Ishikawa (cell line): ENCODE results near the gene OLAH.

ENCODE experiments used
- CEBPB ChIP-seq: IDR thresholded peaks from 2 replicates; pipeline ENCODE4 v1.6.1; 2012
- CREB1 ChIP-seq: IDR thresholded peaks from 2 replicates; pipeline ENCODE4 v1.6.1; 2012; ENCODE audit warnings: low read depth
- EGR1 ChIP-seq: IDR thresholded peaks from 2 replicates; pipeline ENCODE4 v1.6.1; 2012
- EP300 ChIP-seq: IDR thresholded peaks from 2 replicates; pipeline ENCODE4 v1.6.1; 2012; ENCODE audit warnings: borderline replicate concordance
- FOXM1 ChIP-seq: IDR thresholded peaks from 2 replicates; pipeline ENCODE4 v1.6.1; 2012; ENCODE audit warnings: low read depth, borderline replicate concordance
- MAX ChIP-seq: IDR thresholded peaks from 2 replicates; pipeline ENCODE4 v1.6.1; 2012
- NFIC ChIP-seq: IDR thresholded peaks from 2 replicates; pipeline ENCODE4 v1.6.1; 2012
- RAD21 ChIP-seq: IDR thresholded peaks from 2 replicates; pipeline ENCODE4 v1.6.1; 2012; ENCODE audit warnings: low read depth
- REST ChIP-seq: IDR thresholded peaks from 2 replicates; pipeline ENCODE4 v1.6.1; 2012; ENCODE audit warnings: low read depth, mild to moderate bottlenecking
- TAF1 ChIP-seq: IDR thresholded peaks from 2 replicates; pipeline ENCODE4 v1.6.1; 2012; ENCODE audit warnings: low read depth, mild to moderate bottlenecking
- TCF12 ChIP-seq: IDR thresholded peaks from 2 replicates; pipeline ENCODE4 v1.6.1; 2012; ENCODE audit warnings: low read depth
- TEAD4 ChIP-seq: IDR thresholded peaks from 2 replicates; pipeline ENCODE4 v1.6.1; 2012
- YY1 ChIP-seq: IDR thresholded peaks from 2 replicates; pipeline ENCODE4 v1.6.1; 2012; ENCODE audit warnings: low read depth
- ZBTB7A ChIP-seq: IDR thresholded peaks from 2 replicates; pipeline ENCODE4 v1.6.1; 2012; ENCODE audit warnings: low read depth
- TF ChIP-seq, protein P1 (sequence below): IDR thresholded peaks from 2 replicates; pipeline ENCODE4 v1.6.1; 2012

OLAH gene

GRCh38 chr10:15035385-15036301, 8.1 kb upstream of the OLAH start:
- no peak for TF ChIP-seq TAF1
- TF ChIP-seq TEAD4, result no peak
- no peak for TF ChIP-seq MAX
- no peak for TF ChIP-seq FOXM1
- no peak for TF ChIP-seq EGR1
- TF ChIP-seq REST, result no peak
- no peak for TF ChIP-seq CEBPB
- TF ChIP-seq, protein P1, sequence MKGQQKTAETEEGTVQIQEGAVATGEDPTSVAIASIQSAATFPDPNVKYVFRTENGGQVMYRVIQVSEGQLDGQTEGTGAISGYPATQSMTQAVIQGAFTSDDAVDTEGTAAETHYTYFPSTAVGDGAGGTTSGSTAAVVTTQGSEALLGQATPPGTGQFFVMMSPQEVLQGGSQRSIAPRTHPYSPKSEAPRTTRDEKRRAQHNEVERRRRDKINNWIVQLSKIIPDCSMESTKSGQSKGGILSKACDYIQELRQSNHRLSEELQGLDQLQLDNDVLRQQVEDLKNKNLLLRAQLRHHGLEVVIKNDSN, result no peak
- TF ChIP-seq NFIC, result no peak
- no peak for TF ChIP-seq ZBTB7A
- TF ChIP-seq RAD21, result no peak
- TF ChIP-seq YY1, result no peak
- TF ChIP-seq CREB1, result no peak
- TF ChIP-seq TCF12, result no peak
- TF ChIP-seq EP300, result no peak

DNA sequence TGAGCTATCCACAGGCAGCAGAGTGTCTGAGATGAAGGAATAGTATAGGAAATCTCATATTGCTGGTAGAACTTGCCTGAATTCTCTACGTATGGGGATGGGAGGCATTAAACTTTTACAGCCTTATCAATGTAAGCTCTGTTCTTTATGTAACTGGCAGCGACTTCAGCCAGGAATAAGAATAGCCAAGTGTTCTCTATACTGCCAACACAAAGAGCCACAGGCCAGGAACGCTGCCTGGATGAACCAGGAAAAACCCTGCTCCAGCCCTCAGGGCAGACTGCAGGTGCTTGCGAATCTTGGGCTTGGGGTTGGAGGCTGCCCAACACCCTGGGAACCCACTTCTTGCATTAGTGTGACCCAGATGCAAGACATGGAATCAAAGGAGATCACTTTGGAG, 6.1 kb upstream of the OLAH start:
- TF ChIP-seq EGR1 (no peak), MAX (no peak), NFIC (no peak), ZBTB7A (no peak), CREB1 (no peak), FOXM1 (no peak), YY1 (no peak), CEBPB (no peak), REST (no peak), TEAD4 (no peak), RAD21 (no peak)
- TF ChIP-seq, protein P1, result no peak

DNA sequence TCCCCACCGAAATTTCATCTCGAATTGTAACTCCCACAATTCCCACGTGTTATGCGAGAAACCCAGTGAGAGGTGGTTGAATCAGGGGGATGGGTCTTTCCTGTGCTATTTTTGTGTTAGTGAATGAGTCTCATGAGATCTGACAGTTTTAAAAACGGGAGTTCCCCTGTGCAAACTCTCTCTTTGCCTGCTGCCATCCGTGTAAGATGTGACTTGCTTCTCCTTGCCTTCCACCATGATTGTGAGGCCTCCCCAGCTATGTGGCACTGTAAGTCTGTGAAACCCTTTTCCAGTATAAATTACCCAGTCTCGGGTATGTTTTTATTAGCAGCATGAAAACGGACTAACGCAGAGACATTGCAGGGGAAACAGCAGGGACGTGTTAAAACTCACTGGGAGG, 5.3 kb upstream of the OLAH start:
- no peak for TF ChIP-seq TEAD4
- TF ChIP-seq YY1, result no peak
- no peak for TF ChIP-seq TCF12
- no peak for TF ChIP-seq RAD21
- no peak for TF ChIP-seq CREB1
- TF ChIP-seq REST, result no peak
- TF ChIP-seq EP300, result no peak
- no peak for TF ChIP-seq NFIC
- TF ChIP-seq EGR1, result no peak

GRCh38 chr10:15045380-15045779, 1.6 kb downstream of the OLAH start:
- TF ChIP-seq ZBTB7A (no peak), REST (no peak), NFIC (no peak), TAF1 (no peak), EP300 (no peak), CEBPB (no peak), EGR1 (no peak), YY1 (no peak), TCF12 (no peak), CREB1 (no peak), TEAD4 (no peak), FOXM1 (no peak), MAX (no peak), RAD21 (no peak)
- TF ChIP-seq, protein P1, result no peak
